GM12878 (cell line): Measurements from ENCODE around the gene AKTIP.

Experiments
- MTA3 ChIP-seq: IDR thresholded peaks from 2 replicates; pipeline ENCODE4 v1.6.1; 2012; ENCODE audit warnings: low read length, inconsistent platforms, borderline replicate concordance
- RAD21 ChIP-seq: IDR thresholded peaks from 2 replicates; pipeline ENCODE4 v1.6.1; 2011; ENCODE audit warnings: mild to moderate bottlenecking, low read depth, low read length, moderate library complexity; ENCODE audit not compliant: insufficient read depth
- TF ChIP-seq, protein P1 (sequence below), 3 experiments: IDR thresholded peaks in 2 of 3; conservative IDR thresholded peaks in 1 of 3; 2 replicates each; pipeline ENCODE4 v1.5.1; 2011; ENCODE audit warnings: low read depth in 3 of 3, low read length in 3 of 3, mild to moderate bottlenecking in 3 of 3, control low read depth in 2 of 3, moderate library complexity in 2 of 3, inconsistent platforms in 1 of 3, mixed read lengths in 1 of 3; ENCODE audit not compliant: control insufficient read depth in 2 of 3, insufficient read depth in 1 of 3; ENCODE audit errors: extremely low read depth in 1 of 3

DNA sequence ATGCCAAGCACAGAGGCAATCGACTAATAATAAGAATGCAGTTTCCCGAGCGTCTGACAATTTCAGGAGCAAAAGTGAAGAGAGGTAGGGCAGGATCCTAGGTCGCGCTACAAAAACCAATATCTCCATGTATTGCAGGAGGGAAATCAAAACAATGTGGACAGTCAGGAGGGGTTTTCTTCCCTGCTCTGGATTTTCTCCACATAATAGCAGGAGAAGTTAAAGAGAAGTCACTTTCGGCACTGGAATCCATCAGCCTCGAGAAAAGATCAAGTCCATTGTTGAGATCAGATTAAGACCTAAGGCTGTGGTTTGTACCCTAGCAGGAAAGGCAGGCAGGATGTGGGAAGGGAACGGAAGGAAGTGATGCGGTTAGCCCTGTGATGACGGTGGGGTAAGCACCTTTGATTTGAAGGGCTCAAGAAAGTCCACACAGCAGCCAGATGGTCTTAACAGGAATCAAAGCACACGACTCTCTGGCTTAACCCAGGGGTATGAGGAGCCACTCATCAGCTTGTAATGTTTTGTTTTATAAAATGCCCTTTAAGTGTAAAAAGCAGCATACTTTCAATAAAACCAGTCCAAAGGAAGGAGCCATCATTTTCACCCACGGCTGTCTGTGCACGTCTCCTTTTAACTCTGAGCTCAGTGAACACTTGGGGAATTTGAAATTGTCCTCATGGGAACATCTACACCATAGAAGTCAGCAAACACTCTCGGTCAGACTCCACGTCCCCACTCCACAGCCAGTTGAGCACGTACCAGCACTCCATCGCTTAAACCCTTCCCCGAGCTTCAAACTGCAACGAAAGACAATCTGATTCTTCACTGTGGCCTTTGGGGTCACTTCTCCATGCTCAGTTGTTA, 15.8 kb upstream of the AKTIP start:
- TF ChIP-seq, protein P1, sequence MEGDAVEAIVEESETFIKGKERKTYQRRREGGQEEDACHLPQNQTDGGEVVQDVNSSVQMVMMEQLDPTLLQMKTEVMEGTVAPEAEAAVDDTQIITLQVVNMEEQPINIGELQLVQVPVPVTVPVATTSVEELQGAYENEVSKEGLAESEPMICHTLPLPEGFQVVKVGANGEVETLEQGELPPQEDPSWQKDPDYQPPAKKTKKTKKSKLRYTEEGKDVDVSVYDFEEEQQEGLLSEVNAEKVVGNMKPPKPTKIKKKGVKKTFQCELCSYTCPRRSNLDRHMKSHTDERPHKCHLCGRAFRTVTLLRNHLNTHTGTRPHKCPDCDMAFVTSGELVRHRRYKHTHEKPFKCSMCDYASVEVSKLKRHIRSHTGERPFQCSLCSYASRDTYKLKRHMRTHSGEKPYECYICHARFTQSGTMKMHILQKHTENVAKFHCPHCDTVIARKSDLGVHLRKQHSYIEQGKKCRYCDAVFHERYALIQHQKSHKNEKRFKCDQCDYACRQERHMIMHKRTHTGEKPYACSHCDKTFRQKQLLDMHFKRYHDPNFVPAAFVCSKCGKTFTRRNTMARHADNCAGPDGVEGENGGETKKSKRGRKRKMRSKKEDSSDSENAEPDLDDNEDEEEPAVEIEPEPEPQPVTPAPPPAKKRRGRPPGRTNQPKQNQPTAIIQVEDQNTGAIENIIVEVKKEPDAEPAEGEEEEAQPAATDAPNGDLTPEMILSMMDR (IDR thresholded peaks at IDR 0.05 in 2 of 3, conservative IDR thresholded peaks at IDR 0.05 in 1 of 3; ENCODE audit: control insufficient read depth in 2 of 3, extremely low read depth in 1 of 3, insufficient read depth in 1 of 3, low read depth in 3 of 3, low read length in 3 of 3) = no peak
- TF ChIP-seq MTA3 = peak; percentile 94
- no peak for TF ChIP-seq RAD21
